ENCODE measurements around the gene DOCK1.

DNA sequence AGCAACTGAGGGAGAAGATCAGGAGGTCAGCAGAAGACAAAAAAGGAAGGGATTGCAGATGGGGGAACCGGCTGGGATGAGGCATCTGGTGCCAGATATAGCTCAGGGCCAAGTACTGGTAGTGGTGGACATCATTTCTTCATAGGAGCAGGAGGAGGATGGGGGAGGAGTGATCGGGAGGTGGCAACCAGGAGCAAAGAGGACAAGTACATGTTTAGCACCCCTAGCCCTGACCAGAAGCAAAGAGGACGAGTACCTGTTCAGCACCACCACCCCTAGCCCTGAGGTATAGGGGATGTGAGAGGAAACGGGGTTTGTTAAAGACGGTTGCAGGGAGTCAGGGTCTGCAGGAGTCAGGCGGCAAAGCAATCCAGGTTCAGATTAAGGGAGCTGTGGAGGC lies 559.3 kb downstream of the DOCK1 start:
- TF ChIP-seq, protein P1, sequence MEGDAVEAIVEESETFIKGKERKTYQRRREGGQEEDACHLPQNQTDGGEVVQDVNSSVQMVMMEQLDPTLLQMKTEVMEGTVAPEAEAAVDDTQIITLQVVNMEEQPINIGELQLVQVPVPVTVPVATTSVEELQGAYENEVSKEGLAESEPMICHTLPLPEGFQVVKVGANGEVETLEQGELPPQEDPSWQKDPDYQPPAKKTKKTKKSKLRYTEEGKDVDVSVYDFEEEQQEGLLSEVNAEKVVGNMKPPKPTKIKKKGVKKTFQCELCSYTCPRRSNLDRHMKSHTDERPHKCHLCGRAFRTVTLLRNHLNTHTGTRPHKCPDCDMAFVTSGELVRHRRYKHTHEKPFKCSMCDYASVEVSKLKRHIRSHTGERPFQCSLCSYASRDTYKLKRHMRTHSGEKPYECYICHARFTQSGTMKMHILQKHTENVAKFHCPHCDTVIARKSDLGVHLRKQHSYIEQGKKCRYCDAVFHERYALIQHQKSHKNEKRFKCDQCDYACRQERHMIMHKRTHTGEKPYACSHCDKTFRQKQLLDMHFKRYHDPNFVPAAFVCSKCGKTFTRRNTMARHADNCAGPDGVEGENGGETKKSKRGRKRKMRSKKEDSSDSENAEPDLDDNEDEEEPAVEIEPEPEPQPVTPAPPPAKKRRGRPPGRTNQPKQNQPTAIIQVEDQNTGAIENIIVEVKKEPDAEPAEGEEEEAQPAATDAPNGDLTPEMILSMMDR (IDR thresholded peaks at IDR 0.05 in 4 of 5, conservative IDR thresholded peaks at IDR 0.05 in 1 of 5): no peak
- TF ChIP-seq POLR2A (IDR thresholded peaks at IDR 0.05): no peak

All from gastrocnemius medialis (tissue), 4 donors.